Fibroblast of skin of abdomen (primary cell): ENCODE results near the gene HNF1A.
A peak's percentile ranks its signal among the peaks of the same experiment; 100 is the strongest.

ENCODE experiments used
- DNase-seq: peaks from one replicate; pipeline ENCODE4 v3.0.0-alpha.2; 2013

The HNF1A gene

GRCh38 chr12:120959111-120959878 lies 19.0 kb upstream of the HNF1A start:
- no peak for DNase-seq

- no peak for DNase-seq
Observed at GRCh38 chr12:120960657-120961056, 17.7 kb upstream of the HNF1A start.

- no peak for DNase-seq
Observed at GRCh38 chr12:120961604-120962531, 16.5 kb upstream of the HNF1A start.

GRCh38 chr12:120962532-120963020 lies 15.8 kb upstream of the HNF1A start:
- no peak for DNase-seq

GRCh38 chr12:120964298-120964697 lies 14.0 kb upstream of the HNF1A start:
- no peak for DNase-seq

- no peak for DNase-seq
Observed at GRCh38 chr12:120965534-120966091, 12.7 kb upstream of the HNF1A start.

GRCh38 chr12:120970310-120970709 lies 8.0 kb upstream of the HNF1A start:
- DNase-seq: no peak

- DNase-seq: peak; percentile 60
Observed at GRCh38 chr12:120971299-120972180, 6.8 kb upstream of the HNF1A start.

GRCh38 chr12:120972870-120973543 lies 5.3 kb upstream of the HNF1A start:
- DNase-seq: no peak

- no peak for DNase-seq
Observed at GRCh38 chr12:120977531-120978295, 630 bp upstream of the HNF1A start.

- no peak for DNase-seq
Observed at GRCh38 chr12:120979220-120979861, 998 bp downstream of the HNF1A start.

GRCh38 chr12:120979862-120980696 lies 1.7 kb downstream of the HNF1A start:
- no peak for DNase-seq

- DNase-seq: no peak
Observed at GRCh38 chr12:120980800-120981368, 2.5 kb downstream of the HNF1A start.

GRCh38 chr12:120981407-120981941 lies 3.1 kb downstream of the HNF1A start:
- no peak for DNase-seq

GRCh38 chr12:120982659-120983058 lies 4.3 kb downstream of the HNF1A start:
- DNase-seq: no peak

- DNase-seq: no peak
Observed at GRCh38 chr12:120983759-120984158, 5.4 kb downstream of the HNF1A start.

- no peak for DNase-seq
Observed at GRCh38 chr12:120984351-120984898, 6.1 kb downstream of the HNF1A start.

GRCh38 chr12:120988234-120988633 lies 9.9 kb downstream of the HNF1A start:
- DNase-seq: no peak
